HG02970 (cell line): ENCODE measurements around the gene DRD1.

Experiments
- ATAC-seq: cut with Tn5 transposase; IDR thresholded peaks from one replicate; pipeline ENCODE4 v1.9.1; 2021; ENCODE audit warnings: mild to moderate bottlenecking, moderate library complexity, moderate number of reproducible peaks; ENCODE audit not compliant: unreplicated experiment, low FRiP score

The DRD1 gene

DNA sequence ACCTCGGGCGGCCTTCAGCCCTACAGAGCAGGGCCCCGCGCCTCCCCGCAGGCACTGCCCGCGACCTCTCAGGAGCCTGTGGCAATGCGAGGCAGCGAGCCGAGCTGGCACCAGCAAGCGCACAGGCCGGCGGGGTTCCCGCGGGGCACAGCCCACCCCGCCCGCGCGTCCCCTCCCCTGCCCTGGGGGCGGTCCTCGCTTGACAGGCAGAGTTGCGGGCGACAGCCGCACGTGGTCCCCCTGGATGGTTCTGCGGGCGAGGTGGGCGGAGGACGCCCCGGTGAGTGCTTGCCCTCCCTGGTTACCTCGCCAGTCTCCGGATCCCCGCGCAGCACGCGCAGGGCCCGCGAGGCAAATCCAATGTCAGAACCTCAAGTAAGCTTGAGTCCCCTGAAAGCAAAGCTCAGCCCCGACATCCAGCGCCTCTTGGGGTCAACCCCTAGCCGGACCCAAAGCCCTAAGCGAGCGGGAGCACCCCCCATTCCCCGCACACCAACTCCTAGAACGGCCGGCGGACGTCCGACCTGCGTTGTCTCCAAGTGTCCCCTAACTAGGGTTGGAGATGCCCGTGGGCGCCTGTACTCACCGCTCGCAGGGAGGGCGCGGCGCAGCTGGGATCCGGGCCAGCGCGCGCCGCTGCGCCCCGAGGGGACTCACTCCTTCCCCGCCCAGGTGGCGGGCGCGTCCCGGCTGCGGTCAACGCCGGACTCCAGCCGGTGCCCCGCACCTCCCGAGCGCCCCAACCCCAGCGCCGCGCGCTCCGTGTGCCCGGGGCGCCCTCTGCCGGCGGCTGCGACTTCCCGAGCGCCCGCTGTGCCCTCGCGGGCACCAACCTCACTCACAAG, at the start of gene DRD1:
Gene DRD1, minus strand, starts transcription at position 123 of the 845 bp plus-strand sequence. CDS start 1,083 bp downstream, outside the sequence.
- ATAC-seq, result no peak

DNA sequence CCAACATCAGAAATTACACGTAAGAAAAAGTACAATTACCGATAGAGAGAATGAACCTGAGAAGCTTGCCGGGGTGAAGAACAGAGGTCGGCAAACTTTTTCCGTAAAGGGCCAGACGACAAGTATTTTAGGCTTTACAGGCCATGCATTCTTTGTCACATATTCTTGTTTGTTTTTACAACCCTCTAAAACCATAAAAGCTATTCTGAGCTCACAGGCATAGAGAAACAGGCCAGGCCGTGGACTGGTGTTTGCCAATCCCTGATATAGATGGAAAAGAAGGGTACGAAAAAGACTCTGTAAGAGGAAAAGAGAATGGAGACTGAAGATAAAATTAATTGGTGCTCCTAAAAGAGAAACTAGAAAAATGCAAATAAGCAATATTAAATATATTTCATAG, 49.7 kb upstream of the DRD1 start:
- ATAC-seq, result no peak

DNA sequence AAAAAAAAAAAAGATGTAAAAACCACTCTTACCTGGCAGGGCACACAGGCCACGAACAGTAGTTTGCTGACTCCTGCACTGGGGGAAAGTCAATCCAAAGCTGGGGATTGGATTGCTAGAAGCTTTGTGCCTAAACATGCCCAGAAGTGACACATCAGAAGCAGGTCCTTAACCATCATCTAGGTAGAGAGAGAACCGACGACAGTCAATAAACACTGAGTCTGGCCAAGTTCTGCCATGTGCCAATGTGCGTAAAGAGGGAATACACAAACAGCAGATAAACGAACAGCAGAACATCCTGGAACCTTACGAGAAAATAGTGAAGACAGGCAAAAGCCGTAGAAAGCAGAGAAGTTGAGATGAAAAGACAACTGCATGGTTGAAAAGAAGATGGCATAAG, 49.3 kb upstream of the DRD1 start:
- ATAC-seq, result no peak

GRCh38 chr5:175491223-175491622, 47.2 kb upstream of the DRD1 start:
- ATAC-seq, result no peak

GRCh38 chr5:175489693-175490443, 45.9 kb upstream of the DRD1 start:
- ATAC-seq, result no peak

GRCh38 chr5:175487514-175488222, 43.7 kb upstream of the DRD1 start:
- no peak for ATAC-seq

- no peak for ATAC-seq
Measured at GRCh38 chr5:175485631-175486030, 41.6 kb upstream of the DRD1 start.

DNA sequence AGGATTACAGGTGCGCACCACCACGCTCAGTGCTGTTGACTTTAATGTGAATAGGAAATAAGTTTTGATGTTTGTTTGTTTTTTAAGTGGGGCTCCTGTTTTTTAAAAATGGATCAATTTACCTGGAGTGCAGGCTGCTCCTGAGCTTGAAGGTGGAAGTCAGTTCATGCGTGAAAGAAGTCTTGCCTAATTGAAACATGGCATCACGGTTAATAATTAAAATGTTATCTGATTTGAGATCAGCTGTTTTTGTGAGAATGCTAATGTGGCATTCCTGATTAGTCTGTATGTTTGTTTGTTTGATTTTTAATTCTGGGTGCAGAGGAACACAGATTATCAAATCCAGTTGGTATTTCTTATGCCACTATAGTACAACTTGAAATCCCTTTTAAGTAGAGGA, 40.8 kb upstream of the DRD1 start:
- no peak for ATAC-seq

- ATAC-seq, result no peak
Measured at GRCh38 chr5:175484322-175484721, 40.3 kb upstream of the DRD1 start.

DNA sequence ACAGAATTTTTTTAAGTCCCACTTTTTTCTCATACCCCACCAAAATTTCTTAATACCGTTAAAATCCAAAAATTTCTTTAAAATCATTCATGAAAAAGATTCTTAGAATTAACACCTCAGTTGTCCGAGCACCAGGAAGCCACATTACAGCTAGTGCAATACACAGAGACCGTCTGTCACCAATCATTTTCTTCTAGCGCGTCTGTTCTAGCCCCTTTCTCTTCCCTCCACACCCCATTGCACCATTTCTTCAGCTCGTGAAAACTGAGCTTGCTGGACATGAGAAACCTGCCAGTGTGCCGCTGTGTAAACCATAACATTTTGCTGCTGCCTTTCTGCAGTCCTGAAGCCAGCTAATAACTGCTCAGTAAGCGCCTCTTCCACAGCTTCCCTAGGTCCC, 39.4 kb upstream of the DRD1 start:
- no peak for ATAC-seq

GRCh38 chr5:175479125-175479881, 35.3 kb upstream of the DRD1 start:
- ATAC-seq, result no peak

DNA sequence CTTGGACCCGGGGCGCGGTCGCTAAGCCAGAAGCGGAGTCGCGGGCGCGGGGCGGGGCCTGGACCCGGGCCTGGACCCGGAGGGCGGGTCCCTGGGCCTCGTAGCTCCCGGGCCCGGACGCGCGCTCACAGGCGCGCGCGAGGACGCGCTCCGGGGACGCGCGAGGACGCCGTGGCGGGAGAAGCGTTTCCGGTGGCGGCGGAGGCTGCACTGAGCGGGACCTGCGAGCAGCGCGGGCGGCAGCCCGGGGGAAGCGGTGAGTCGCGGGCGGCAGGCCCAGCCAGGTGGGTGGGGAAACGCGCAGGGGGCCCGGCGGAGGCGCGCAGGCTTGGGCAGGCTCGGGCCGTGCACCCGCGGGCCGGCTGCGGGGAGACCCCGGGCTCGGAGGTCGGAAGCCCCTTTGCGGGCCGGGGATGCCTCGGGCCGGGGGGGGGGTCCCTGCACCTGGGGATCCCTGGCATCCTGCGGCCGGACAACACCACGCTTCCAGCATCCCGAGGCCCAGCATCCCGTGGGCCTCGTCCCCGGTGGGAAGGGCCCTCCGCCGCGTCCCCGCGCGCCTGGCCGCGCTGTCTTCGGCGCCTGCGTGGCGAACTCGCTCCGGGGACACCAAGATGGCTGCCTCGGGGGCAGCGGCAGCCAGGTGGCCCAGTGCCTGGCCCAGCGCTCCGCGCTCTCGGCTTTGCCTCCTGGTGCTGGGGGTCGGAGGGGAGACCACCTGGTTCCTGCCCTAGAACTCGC, 34.6 kb upstream of the DRD1 start, which contains the start of gene SFXN1:
Gene SFXN1, plus strand, starts transcription at position 177 of the 741 bp plus-strand sequence. CDS start 13,544 bp downstream, outside the sequence.
- peak; percentile 94 for ATAC-seq

- no peak for ATAC-seq
Measured at GRCh38 chr5:175478008-175478383, 34.0 kb upstream of the DRD1 start.

- no peak for ATAC-seq
Measured at GRCh38 chr5:175477440-175477839, 33.5 kb upstream of the DRD1 start.

DNA sequence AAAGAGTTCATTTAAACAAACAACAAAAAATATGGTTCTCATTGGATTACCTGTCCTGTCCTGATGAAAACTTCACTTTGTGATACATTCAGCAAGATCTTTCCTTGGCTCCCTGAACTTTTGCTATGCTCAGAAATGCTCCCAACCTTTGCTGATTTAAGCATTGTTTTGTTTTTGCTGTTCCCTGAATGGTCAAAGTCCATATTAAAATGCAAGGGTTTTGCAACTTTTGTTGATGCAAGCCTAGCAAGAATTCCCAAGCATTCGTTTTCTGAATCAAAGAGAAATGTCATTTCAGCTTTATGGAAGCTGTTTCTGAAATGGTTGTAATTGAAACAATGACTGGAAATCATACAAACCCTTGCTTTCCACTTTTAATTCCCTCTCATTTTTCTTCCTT, 31.3 kb upstream of the DRD1 start:
- no peak for ATAC-seq

GRCh38 chr5:175472378-175472777, 28.4 kb upstream of the DRD1 start:
- no peak for ATAC-seq

DNA sequence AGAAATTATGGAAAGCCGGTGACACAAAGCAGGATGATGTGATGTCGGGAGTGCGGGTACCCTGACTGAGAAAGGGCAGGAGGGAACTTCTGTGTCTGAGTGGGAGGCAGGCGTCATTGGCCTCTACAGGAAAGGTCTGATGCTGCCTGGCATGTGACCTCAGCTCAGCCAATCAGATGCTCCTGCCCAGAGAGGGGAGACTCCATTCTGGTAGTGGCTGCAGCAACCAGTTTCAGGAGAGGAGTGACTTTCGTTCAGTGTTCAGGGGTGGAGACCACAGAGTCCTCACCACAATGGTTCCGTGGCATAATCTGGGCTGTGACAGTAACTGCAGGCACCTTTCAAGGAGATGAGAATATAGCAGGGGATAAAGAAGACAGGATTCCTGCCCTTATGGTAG, 27.6 kb upstream of the DRD1 start:
- no peak for ATAC-seq

DNA sequence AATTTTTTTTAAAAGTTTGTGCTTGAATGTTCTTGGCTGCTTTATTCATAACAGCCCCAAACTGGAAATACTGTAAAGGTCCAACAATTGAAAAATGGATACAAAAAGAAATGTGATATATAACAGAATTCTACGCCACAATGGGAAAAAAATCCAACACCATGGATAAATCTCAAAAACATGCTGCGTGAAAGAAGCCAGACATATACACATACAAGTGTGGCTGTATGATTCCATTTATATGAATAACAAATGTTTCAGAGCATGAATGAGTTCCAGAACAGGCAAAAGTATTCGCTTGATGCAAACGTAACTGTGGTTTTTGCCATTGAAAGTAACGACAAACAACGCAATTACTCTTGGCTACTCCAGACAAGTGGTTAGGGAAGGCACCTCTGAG, 27.2 kb upstream of the DRD1 start:
- no peak for ATAC-seq

DNA sequence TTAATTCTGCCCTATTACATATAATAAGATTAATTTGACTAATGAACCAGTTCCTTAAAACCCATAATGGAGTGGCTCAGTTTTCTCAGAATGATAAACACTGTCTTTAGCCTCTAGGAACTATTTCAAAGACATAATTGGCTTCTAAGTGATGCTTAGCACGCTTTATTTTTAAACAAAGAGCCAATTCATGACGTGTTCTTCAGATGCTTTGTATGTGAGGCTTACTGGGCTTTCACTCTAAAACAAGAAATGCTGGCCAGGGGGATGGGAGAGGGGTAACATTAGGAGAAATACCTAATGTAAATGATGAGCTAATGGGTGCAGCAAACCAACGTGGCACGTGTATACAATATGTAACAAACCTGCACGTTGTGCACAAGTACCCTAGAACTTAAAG, 26.8 kb upstream of the DRD1 start:
- ATAC-seq, result no peak

DNA sequence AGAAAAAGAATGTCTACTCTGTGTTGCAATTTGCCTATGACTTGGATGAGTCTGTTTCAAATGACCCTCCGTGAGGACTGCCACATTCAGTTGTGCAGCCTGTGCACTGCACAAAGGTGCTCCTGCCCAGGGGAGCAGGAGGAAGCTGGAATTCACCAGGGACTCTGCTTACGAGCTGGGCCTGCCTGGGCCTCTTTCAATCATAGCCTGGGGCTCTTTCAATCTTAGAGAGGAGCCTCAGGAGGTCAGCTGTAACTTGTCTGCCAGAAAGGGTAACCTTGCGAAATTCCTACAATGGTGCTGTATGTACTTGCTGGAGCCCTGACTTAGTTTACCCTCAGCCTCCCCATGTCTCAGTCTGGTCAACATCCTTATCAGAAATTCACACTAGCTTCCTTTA, 25.9 kb upstream of the DRD1 start:
- no peak for ATAC-seq
